KOPT-K1 (cell line): ENCODE results near the gene FAF2.

Source experiments
- H3K27ac ChIP-seq: fragments of 200-600 bp; sonication (generic); 2 replicates; pipeline ENCODE4 v1.5.1; 2016; ENCODE audit warnings: antibody characterized with exemption, mild to moderate bottlenecking, low read depth, low read length; ENCODE audit not compliant: poor library complexity, severe bottlenecking
- H3K36me3 ChIP-seq: fragments of 200-600 bp; sonication (generic); 2 replicates; pipeline ENCODE4 v1.5.1; 2017; ENCODE audit warnings: antibody characterized with exemption, mild to moderate bottlenecking, low read length, moderate library complexity; ENCODE audit not compliant: insufficient read depth
- H3K9me3 ChIP-seq: fragments of 200-600 bp; sonication (generic); 2 replicates; pipeline ENCODE4 v1.5.1; 2017; ENCODE audit warnings: antibody characterized with exemption, low read length, mild to moderate bottlenecking; ENCODE audit not compliant: insufficient read depth, poor library complexity, severe bottlenecking

Gene FAF2

DNA sequence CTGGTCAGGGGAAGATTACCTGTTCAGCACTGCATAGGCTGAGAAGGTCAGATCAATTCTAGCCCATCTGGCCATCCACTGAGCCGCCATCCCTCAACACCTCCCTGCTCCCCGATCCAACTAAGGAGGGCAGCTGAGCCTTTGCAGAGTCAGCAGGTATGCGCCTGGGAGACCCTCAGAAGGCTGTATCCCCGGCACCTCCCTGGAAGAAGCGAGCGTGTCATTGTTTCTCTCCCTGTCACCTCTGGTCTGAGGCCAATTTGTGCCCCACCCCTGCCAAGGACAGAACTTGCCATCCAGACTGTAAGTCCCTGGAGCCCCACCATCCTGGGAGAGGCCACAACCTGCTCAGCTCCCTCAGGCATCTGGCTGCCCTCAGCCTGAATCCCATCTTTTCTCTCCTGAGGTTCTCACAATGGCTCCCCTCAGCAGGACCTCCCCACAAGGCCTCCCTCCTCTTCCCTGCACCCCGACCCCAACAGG, 34.4 kb upstream of the FAF2 start:
- Histone ChIP-seq H3K36me3 (peaks cover 10% of the 10 kb centered on the region; the same call in 1 of the 2 replicates), H3K9me3 (no peaks in the 10 kb centered on the region), H3K27ac (no peak overlapping the region)

DNA sequence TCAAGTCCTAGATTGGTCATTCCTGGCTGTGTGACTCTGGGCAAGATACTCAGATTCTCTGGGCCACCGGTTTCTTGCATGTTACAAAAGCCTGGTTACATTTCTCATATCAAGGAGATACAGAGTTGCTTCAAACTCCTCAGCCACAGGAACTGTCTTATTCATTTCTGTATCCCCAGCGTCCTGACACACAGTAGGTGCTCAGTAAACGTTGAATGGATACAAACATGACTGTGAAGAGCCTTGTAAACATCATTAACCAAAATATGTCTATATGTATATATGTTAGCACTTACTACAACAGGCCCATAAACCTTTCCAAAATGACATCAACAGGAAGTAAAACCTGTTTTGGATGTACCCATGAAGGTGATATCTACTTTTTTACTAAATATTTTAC, 33.5 kb upstream of the FAF2 start:
- no peak overlapping the region for H3K27ac ChIP-seq
- peaks cover 5% of the 10 kb centered on the region; the same call in 1 of the 2 replicates for H3K36me3 ChIP-seq
- no peaks in the 10 kb centered on the region for H3K9me3 ChIP-seq

- H3K27ac ChIP-seq = peak overlapping the region; percentile 70
- no peaks in the 10 kb centered on the region for H3K36me3 ChIP-seq
- peaks cover 4% of the 10 kb centered on the region for H3K9me3 ChIP-seq
These were observed 32.8 kb upstream of the FAF2 start for GRCh38 chr5:176415240-176415951.

DNA sequence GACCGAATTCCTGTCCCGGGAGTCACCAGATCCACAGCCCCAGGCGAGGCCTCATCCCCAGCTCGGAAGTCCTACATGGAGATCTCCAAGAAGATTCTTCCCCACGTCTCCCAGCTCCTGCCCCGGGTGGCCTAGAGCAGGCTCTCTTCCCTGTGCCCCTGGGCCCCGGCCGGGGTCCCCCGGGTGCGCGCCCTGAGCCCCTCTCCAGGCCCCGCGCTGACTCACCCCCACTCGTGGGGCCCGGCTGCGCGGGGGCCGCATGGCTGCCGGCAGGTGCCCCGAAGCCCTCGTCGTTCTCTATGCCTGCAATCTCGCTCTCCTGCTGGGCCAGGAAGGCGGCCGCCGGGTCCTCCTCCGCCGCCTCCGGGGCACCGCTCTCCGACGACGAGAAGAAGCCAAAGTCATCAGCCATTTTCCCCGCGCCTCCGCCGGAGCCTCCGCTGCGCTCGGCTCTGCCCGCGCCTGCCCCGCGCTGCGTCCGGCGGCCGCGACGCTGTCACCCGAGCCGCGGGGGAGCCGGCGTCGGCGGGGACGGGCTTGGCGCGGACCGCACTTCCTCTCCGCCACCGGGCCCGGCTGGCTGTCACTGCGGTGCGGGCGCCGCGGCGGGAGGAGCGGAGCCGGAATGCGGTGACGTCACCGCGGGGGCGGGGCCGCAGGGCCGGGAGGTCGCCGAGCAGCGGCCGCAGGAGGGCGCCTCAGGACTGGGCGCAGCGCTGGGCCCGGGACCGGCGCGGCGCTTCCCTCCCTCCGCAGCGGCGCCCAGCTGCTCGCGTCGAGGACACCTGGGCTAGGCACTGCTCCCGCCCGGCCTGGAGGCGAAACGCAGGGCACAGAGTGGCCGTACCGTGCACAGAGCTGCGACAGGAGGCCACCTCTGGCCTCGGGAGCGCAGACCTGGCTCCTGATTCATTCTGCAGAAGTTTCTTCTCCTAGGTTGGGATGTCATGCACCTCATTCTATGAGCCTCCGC, 31.9 kb upstream of the FAF2 start, which contains the start of gene CLTB:
CLTB (minus strand) TSS at position 588 of the 973 bp plus-strand sequence; CDS start at position 412, 176 bp downstream.
- Histone ChIP-seq H3K9me3 (peaks cover 13% of the 10 kb centered on the region), H3K36me3 (no peaks in the 10 kb centered on the region), H3K27ac (peak within 1 kb of the TSS; percentile 70)

GRCh38 chr5:176416965-176417364, 31.2 kb upstream of the FAF2 start:
- Histone ChIP-seq H3K9me3 (peaks cover 17% of the 10 kb centered on the region), H3K27ac (peak overlapping the region; percentile 70), H3K36me3 (no peaks in the 10 kb centered on the region)

GRCh38 chr5:176418251-176418650, 29.9 kb upstream of the FAF2 start:
- Histone ChIP-seq H3K9me3 (peaks cover 28% of the 10 kb centered on the region), H3K27ac (no peak overlapping the region), H3K36me3 (no peaks in the 10 kb centered on the region)

DNA sequence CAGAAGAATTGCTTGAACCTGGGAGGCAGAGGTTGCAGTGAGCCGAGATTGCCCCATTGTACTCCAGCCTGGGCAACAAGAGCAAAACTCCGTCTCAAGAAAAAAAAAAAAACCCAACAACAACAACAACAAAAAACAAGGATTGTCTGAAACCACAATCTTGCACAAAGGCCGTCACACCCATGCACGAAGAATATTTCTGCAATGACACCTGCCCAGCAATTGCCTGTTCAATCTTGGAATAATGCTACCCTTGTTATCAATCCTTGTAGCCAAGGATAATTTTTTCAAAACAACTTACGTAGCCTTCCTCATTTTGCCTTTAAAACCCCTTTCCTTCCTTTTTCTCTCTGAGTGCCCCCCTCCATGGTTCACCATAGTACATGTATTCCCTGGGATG, 28.1 kb upstream of the FAF2 start:
- Histone ChIP-seq H3K27ac (no peak overlapping the region), H3K9me3 (peaks cover 44% of the 10 kb centered on the region)

GRCh38 chr5:176420972-176421544, 27.1 kb upstream of the FAF2 start:
- Histone ChIP-seq H3K36me3 (no peaks in the 10 kb centered on the region), H3K27ac (no peak overlapping the region), H3K9me3 (peaks cover 54% of the 10 kb centered on the region)

More for the DNA sequence above, 28.1 kb upstream of the FAF2 start:
- H3K36me3 ChIP-seq = no peaks in the 10 kb centered on the region

DNA sequence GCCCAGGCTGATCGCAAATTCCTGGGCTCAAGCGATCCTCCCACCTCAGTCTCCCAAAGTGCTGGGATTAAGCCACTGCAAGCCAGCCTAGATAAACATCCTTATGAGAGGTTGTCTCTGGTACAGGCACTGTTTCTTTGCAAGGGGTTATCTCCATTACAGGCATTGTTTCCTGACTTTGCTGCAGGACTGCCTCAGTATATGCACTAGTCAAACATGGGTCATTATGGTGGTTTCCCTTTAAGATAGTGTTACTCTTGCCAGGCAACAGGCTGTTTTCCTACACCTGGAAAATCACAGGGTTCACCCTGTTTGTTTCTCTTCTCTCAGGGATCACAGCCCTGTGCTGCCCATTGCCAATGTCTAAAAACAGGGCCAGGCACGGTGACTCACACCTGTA, 24.0 kb upstream of the FAF2 start:
- Histone ChIP-seq H3K27ac (no peak overlapping the region), H3K36me3 (no peaks in the 10 kb centered on the region), H3K9me3 (peaks cover 71% of the 10 kb centered on the region)

- peaks cover 69% of the 10 kb centered on the region for H3K9me3 ChIP-seq
- no peaks in the 10 kb centered on the region for H3K36me3 ChIP-seq
- H3K27ac ChIP-seq = no peak overlapping the region
These were observed 23.0 kb upstream of the FAF2 start for GRCh38 chr5:176425138-176425537.

DNA sequence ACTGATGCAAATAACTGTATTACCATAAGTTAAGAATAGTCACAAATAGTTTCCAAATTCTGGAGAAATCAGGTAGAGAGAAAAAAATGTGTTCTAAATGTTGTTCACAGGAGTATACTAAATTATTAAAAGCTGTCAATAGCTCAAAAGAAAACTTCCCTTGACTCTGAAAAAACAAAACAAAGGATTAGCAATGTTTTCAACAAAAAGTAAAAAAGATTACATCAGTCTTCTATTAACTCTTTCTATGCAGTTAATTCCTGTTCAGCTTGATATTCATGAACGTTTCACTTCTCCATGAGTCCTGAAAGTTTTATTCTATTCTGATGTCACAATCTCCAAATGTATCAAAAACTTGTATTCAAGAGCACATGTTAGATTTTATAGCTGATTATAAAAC, 22.4 kb upstream of the FAF2 start:
- Histone ChIP-seq H3K36me3 (no peaks in the 10 kb centered on the region), H3K9me3 (peaks cover 63% of the 10 kb centered on the region), H3K27ac (no peak overlapping the region)

- Histone ChIP-seq H3K9me3 (peaks cover 56% of the 10 kb centered on the region), H3K27ac (no peak overlapping the region), H3K36me3 (no peaks in the 10 kb centered on the region)
These were observed 21.3 kb upstream of the FAF2 start for GRCh38 chr5:176426876-176427275.

- H3K36me3 ChIP-seq = no peaks in the 10 kb centered on the region
- H3K9me3 ChIP-seq = peaks cover 56% of the 10 kb centered on the region
- no peak overlapping the region for H3K27ac ChIP-seq
These were observed 20.2 kb upstream of the FAF2 start for GRCh38 chr5:176427971-176428370.

DNA sequence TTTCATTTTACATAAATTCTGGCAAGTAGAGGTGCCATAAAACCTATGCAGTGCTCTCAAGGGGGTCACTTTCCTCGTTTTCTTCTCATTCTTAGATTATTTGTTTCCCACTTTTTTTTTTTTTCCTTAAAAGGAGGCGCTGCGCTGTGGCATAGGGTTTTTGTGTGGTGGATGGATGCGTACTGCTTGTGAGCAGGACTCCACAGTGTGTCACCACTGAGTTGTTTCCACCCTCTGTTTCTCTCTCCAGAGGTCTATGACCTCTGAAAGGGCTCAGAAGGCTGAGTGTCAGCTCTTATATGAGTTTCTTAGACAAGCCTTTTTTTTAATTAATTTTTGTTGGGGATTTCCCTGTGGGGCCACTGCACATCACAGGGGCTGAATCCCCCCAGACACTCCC, 18.2 kb upstream of the FAF2 start:
- H3K27ac ChIP-seq = peak overlapping the region; percentile 60
- H3K9me3 ChIP-seq = peaks cover 39% of the 10 kb centered on the region
- no peaks in the 10 kb centered on the region for H3K36me3 ChIP-seq

DNA sequence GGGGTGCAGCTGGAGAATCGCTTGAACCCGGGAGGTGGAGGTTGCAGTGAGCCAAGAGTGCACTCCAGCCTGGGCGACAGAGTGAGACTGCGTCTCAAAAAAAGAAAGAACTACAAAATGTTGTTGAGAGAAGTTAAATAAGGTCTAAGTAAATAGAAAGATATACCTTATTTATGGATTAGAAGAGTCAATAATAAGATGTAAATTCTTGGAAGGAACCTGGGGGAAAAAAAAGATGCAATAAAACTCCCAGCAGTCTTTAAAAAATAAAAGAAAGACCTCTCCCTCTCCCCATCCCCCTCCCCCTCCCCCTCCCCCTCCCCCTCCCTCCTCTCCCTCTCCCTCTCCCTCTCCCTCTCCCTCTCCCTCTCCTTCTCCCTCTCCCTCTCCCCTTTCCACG, 15.5 kb upstream of the FAF2 start:
- Histone ChIP-seq H3K36me3 (no peaks in the 10 kb centered on the region), H3K27ac (no peak overlapping the region), H3K9me3 (peaks cover 12% of the 10 kb centered on the region)
